Amygdala (tissue), 56 donors: Measurements from ENCODE around the gene GOLGA2.

Experiments
- DNase-seq, 56 donors: peaks; one replicate each; lab custom pipeline; 2025; lab: John Stamatoyannopoulos, UW

Gene GOLGA2

DNA sequence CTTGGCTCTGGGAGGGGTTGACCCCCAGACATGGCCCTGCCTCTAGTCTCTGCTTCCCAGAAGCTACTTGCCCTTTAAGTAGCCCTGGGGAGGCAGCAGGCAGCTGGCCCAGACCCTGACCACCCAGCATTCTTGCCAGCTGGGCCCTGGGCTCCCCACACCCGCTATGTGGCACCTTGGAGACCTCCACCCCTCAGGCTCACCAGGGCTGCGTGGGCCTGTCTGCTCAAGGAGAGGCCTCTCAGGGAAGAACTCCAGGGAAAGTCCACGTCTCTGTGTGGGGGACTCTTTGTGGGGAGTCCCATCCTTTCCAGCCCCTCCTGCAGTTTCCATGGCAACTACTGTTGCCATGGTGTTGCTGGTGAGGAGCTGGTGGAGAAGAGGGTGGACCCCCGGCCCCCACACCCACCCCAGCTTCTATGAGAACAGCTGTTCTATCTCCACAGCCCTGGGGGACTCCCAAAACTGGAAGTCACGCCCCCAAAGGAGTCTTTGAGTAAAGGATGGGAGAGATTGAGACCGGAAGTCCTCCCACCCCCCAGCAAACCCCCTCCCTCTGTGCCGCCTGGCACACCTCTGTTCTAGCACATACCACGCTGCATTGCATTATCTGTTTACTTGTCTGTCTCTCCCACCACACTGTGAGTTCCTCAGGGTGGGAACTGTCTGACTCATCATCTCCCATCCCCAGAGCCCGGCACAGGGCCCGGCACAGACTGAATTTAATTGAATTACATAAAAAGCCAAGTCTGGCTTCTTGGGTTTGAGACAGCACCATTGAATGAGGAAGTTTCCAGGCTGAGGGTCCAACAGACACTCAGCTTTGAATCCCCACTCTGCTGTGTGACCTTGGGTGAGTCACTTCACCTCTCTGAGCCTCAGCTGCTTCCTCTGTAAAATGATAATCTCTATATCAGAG lies 60.1 kb downstream of the GOLGA2 start:
- peak in 29 of 56 donors; percentile 19 to 89 (median 55) for DNase-seq

- peak in 13 of 56 donors; percentile 17 to 64 (median 32) for DNase-seq
Measured at GRCh38 chr9:128214571-128215490, 61.0 kb downstream of the GOLGA2 start.

GRCh38 chr9:128213746-128214497 lies 61.9 kb downstream of the GOLGA2 start:
- no peak for DNase-seq

- DNase-seq: no peak
Measured at GRCh38 chr9:128211981-128212281, 63.9 kb downstream of the GOLGA2 start.

DNA sequence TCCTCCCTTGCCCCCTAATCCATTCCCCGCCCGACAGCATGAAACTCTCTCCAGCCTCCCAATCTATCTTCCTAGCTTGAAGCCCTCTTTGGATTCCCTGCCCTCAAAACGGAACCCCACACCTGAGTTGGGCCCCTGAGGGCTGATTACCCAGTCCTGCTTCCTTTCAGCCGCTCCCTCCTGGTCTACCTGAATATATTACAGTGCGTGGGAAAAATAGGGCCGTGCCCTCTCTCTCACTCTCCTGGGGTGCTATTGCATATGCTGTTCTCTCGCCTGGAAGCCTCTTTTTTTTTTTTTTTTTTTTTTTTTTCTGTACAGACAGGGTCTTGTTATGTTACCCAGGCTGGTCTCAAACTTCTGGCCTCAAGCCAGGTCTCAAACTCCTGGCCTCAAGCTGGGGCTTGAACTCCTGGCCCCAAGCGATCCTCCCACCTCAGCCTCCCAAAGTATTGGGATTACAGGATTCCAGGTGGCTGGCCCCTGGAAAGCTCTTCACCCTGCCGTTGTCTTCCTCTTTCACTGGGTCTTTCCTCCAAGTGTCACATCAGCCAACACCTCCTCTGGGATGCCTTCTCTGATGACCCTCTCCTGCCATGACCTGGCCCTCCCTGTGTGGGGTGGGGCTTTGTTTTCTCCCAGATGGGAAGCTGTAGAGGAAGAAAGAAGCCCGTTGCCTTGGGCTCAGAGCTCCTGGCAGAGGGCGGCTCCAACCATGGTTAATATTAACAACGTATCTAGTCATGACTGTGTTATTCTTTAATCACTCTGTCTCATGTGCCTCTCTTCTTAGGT lies 64.4 kb downstream of the GOLGA2 start:
- DNase-seq: no peak

DNA sequence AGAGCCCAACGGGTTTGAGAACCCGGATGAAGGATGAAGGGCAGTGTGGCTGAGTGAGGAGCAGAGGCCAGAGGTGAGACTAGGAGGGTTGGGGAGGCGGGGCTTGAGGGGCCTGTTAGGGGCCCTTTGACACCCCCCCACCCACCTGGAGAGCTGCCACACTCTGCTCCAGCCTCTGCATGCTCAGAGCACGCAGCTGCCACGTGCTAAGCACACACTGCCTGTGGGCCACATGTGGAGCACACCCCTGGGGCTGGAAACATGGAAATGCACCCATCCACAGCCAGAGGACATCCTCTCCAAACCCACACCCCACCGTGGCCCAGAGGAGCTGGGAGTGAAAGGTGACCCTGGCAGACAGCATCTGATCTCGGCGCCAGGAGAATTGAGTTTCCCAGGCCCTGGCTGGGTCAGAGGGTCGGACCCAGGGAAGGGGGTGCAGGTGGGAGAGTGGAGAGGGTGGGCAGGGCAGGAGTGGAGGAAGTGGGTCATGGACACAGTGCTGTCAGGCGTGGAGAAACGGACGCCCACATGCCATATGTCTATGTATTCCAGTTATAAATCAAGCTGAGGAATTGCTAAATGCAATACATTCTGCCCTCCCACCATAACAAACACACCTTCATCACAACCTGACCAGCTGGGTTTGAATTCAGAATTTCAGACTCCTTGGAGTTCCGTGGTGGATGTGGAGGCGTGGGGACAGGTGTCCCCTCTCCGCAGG lies 66.7 kb downstream of the GOLGA2 start:
- peak in 1 of 56 donors; percentile 19 for DNase-seq

DNA sequence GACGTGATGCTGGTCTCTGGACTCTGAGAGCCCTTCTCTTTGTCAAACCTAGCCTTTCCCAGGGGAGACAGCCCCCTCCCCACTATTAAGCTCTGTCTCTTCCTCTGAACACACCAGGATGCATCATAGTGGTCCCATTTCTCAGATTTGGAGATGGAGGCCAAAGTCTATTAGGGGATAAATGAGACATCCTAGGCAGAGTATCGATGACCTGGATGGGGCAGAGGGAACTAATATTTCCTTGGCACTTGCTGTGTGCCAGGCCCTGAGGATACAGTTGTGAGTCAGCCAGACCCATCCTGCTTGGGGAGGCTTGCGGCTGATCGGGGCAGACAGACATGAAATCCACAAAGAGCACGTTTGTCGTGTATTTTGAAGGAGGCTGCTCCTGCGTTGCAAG lies 67.4 kb downstream of the GOLGA2 start:
- no peak for DNase-seq

DNA sequence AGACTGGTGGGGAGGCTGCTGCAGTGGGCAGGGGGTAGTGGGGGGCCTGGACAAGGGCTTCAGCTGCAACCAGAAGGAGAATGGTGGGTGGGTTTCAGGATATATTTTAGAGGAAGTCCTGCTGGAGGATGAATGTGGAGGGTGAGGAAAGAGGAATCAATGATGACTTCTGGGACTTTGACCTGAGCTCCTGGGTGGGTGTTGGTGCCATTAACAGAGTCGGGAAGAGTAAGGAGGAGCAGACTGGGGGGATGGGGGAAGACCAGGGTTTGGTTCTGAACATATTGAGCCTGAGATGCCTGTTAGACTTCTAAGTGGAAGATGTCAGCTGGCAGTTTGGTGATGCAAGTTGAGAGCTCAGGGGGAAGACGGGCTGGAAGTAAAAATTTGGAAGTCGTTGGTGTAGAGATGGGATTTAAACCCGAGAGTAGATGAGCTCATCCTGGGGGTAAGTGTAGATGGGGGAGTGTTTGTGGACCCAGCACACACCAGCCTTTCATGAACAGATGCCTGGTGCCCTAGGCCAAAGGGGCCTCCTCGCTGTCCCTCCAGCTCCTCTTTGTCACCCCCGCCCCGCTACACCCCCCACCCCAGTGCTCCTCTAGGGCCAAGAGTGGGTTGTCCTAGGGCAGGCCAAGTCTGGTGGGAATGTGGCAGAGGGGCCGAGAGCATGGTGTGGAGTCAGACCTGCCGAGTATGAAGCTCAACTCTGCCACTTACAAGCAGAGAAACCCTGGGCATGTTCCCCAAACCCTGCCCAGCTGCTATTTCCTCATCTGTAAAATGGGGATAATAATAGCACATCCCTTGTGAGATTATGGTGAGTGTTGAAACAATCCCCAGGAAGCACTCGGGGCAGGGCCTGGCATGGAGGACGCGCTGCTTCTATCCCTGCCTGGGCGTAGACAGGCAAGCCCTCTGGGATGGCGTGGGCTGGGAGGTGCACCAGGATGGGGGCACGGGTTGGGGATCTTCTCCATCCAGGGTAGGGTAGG lies 68.6 kb downstream of the GOLGA2 start:
- DNase-seq: no peak

DNA sequence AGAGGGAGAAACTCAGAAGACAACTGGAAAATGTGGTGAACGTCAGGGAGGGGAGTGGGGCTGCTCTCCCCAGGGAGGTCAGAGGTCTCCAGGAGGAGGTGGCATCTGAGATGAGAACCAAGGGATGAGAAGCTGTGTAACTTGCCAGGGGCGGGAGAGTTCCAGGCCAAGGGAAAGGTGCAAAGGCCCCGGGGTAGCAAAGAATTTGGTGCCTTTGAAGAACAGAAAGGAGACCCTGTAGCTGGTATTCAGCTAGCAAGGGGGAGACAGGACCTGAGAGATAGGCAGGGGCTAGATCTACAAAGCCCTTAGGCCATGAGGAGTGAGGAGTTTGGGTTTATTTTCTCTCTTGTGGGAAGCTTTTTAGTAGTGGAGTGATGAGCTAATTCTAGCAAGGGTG lies 69.3 kb downstream of the GOLGA2 start:
- no peak for DNase-seq
